ENCODE measurements around the gene TAF4.
"Not testable (repeated sequence)": the region's sequence is repeated elsewhere in the genome, so short reads cannot be mapped to it uniquely, and the experiment has no call there.

Gene TAF4

DNA sequence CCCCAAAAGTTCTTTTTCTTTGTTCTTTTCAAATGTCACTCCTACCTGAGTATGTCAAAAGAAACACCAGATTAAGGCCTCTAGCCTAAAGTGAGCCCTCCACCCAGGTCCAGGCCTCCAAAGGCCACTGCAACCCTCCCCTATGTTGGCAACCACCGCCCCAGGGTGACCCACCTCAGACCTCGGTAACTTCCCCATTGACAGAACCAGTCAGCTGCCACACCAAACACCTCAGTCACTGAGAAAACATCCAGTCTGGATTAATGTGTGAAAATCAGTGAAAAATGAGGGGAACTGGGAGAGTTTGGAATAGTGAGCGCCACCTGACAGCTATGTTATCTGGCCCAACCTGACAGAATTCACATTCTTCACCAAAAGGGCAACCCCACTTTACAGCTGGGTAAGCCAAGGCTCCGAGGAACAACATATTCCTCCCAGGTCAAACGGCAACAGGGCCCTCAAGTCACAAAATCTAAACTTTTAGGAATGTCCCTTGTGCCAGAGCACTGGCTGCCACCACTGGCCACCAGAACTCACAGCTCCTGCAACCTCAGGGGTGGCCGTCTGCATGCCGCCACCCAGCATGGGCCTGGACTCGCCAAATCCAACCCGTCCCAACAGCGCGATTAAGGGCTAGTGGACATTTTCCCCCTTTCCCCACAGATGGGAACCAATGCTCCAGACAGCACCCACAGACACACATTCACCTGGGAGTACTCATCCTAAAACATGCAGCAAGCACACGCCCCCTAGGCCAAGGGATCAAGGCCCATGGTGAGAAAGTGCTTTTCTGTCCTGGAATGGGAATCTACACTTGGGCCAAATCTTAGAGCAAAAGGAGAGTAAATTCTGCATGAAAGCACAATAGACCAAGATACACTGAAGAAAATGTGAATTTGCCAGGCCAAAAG is 4.8 kb downstream of the TAF4 start:
- TF ChIP-seq, protein P1, sequence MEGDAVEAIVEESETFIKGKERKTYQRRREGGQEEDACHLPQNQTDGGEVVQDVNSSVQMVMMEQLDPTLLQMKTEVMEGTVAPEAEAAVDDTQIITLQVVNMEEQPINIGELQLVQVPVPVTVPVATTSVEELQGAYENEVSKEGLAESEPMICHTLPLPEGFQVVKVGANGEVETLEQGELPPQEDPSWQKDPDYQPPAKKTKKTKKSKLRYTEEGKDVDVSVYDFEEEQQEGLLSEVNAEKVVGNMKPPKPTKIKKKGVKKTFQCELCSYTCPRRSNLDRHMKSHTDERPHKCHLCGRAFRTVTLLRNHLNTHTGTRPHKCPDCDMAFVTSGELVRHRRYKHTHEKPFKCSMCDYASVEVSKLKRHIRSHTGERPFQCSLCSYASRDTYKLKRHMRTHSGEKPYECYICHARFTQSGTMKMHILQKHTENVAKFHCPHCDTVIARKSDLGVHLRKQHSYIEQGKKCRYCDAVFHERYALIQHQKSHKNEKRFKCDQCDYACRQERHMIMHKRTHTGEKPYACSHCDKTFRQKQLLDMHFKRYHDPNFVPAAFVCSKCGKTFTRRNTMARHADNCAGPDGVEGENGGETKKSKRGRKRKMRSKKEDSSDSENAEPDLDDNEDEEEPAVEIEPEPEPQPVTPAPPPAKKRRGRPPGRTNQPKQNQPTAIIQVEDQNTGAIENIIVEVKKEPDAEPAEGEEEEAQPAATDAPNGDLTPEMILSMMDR (IDR thresholded peaks at IDR 0.05; ENCODE audit: borderline replicate concordance, insufficient read depth, low read depth, low read length) = no peak
- H3K4me3 ChIP-seq (ENCODE audit: low read depth, low read length) = no peak overlapping the region

DNA sequence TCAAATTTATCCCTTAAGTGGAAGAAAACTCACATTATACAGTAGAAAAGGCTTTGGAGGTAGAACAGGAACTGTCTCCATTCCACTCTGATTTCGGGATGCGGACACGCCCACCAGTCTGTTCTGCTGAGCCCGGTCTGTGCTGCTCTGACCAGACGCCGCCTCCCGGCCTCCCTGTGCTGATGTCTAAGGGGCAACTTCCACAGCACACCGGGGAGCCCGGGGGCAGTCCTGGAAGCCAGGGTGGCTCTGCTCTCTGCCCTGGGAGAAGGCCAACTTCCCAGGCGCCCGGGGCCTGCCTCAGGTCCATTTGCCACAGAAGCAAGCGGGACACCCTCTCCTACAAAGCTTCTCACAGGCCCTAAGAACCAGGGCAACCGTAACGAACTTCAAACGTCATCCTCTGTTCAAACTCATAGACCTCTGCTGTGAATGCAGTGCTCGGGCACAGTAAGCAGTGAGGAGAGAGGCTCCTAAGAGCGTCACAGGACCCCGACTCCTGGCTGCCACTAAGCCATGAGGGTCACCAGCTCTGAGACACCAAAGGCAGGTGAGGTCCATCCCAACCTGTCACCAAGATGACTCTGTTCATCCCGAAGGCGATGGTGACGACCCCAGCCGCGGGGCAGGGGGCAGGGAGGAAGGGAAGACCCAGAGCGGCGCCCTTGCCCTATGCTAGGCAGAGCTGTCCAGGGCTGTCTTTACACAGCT is 5.6 kb downstream of the TAF4 start:
- TF ChIP-seq, protein P1 (IDR thresholded peaks at IDR 0.05; ENCODE audit: borderline replicate concordance, insufficient read depth, low read depth, low read length) = no peak
- no peak overlapping the region for H3K4me3 ChIP-seq (ENCODE audit: low read depth, low read length)

DNA sequence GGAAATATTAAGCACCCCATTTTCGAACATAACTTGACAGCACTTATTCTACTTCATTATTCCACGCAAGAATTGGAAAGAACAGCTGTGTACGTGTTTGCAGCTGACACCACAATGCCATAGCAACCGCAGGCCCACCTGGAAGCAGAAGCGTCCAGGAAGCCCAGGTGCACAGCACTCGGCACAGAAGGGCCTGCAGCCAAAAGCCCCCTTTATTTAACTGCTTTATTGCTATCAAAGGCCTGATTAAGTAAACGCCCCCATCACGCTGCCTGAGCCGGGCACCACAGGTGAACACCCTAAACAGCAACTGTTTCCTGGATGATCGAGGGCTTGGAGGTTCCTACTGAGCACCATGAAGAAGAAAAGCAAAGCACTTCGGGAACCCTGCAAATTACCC is 6.3 kb downstream of the TAF4 start:
- TF ChIP-seq, protein P1 (IDR thresholded peaks at IDR 0.05; ENCODE audit: borderline replicate concordance, insufficient read depth, low read depth, low read length) = no peak
- no peak overlapping the region for H3K4me3 ChIP-seq (ENCODE audit: low read depth, low read length)

DNA sequence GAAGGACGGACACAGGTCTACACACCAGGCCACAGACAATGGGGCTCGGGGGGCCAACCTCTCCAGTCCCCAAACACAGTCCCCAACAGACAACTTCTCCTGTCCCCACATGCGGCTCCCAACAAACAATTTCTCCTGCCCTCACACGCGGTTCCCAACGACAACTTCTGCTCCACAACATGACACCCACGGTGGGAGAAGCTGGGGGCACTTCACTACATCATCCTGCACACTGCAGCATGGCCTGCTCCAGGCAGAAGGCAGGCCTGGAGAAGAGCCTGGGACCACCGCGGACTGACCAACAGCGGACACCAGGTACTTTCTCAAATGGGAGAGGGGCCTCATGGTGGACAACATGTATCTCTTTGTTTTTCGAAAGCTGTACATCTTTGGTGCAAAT is 6.7 kb downstream of the TAF4 start:
- TF ChIP-seq, protein P1 (IDR thresholded peaks at IDR 0.05; ENCODE audit: borderline replicate concordance, insufficient read depth, low read depth, low read length) = no peak
- no peak overlapping the region for H3K4me3 ChIP-seq (ENCODE audit: low read depth, low read length)

DNA sequence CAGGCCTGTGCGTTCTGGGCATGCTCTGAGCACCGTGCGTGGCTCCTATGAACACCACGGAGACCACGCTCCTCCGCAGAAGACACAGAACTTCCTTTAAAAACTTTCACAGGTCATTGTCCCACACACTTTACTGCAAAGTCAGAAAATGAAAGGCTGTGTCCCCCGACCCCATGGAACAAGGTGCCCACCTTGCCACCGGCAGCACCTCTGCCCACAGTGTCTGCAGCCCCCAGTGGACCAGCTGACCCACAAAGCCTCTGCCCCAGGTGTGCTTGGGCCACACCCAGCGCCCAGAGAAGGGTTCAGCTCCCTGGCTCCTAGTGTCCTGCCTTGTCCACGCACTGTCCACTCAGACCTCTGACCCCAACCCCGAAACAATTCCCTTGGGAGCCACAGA is 8.7 kb downstream of the TAF4 start:
- TF ChIP-seq, protein P1 (IDR thresholded peaks at IDR 0.05; ENCODE audit: borderline replicate concordance, insufficient read depth, low read depth, low read length) = no peak

DNA sequence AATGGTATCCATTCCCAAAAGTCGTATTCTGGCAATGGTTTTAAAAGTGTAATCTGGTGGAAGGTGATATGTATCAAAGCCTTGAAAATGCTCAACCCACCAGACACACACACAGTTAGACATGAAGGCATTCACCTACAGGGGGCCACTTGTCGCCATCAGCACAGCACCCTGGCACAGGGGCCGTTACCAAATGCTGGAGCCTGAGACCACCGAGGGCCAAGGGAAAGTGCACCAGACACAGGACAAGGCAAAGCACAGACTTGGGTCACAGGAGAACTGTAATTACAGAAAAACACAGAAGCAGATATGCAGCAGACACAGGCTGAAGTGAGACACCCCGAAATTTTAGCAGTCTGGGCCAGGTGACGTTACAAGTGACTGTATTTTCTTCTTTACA is 9.3 kb downstream of the TAF4 start:
- H3K4me3 ChIP-seq (ENCODE audit: low read depth, low read length) = no peak overlapping the region
- TF ChIP-seq, protein P1 (IDR thresholded peaks at IDR 0.05; ENCODE audit: borderline replicate concordance, insufficient read depth, low read depth, low read length) = no peak

More for the DNA sequence above, 8.7 kb downstream of the TAF4 start:
- H3K4me3 ChIP-seq (ENCODE audit: low read depth, low read length) = no peak overlapping the region

DNA sequence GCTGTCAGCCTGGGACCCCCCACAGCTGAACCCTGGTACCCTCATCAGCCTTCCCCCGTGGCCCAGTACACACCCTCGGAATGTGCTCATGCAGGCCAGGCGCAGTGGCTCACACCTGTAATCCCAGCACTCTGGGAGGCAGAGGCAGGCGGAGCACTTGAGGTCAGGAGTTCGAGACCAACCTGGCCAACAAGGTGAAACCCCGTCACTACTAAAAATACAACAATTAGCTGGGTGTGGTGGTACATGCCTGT is 9.9 kb downstream of the TAF4 start:
- H3K4me3 ChIP-seq (ENCODE audit: low read depth, low read length) = not testable (repeated sequence)
